ENCODE results near the gene RAD21L1. TPM values are rescaled to one million over a fixed set of nuclear protein-coding genes. Genes with fewer than 3 reads are reported as not detected.

Gene RAD21L1
- total and polyA plus RNA-seq, 2 of the 8 experiments (the other 6 are each of a cell fraction or from before 2014, with no cell fraction given): 0.06 to 0.26 TPM

DNA sequence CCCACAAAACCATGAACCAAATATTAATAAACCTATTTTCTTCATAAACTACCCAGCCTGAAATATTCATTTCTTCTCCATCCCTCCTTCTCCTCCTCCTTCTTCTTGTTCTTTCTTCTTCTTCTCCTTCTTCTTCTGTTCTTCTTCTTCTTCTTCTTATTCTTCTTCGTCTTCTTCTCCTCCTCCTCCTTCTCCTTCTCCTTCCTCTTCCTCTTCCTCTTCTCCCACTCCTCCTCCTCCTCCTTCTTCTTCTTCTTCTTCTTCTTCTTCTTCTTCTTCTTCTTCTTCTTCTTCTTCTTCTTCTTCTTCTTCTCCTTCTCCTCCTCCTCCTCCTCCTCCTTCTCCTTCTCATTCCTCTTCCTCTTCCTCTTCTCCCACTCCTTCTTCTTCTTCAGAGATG lies 36.0 kb upstream of the RAD21L1 start:
- Histone ChIP-seq H3K23ac (ENCODE audit: insufficient read length) (no peak overlapping the region), H4K8ac (ENCODE audit: extremely low read depth, insufficient read depth, low read length) (no peak overlapping the region), H3K4me2 (ENCODE audit: insufficient read depth in 1 of 2, low read depth in 2 of 2, low read length in 2 of 2) (no peak overlapping the region), H4K91ac (replicated peaks; ENCODE audit: insufficient read length, low read length) (no peak overlapping the region), H2AK5ac (ENCODE audit: low read depth, low read length) (no peak overlapping the region), H2BK20ac (ENCODE audit: low read length) (no peak overlapping the region), H3K9ac (replicated peaks in 1 of 4; ENCODE audit: extremely low read depth in 1 of 4, low read depth in 3 of 4, low read length in 3 of 4) (no peak overlapping the region), H3K27ac (ENCODE audit: low read depth, low read length) (no peak overlapping the region), H3K14ac (ENCODE audit: insufficient read length) (no peak overlapping the region), H2BK120ac (replicated peaks; ENCODE audit: low read depth, low read length) (no peak overlapping the region), H2AFZ (ENCODE audit: low read length) (no peak overlapping the region), H3K79me2 (ENCODE audit: control insufficient read depth in 1 of 2, insufficient read depth in 2 of 2, low read length in 2 of 2) (no peaks in the 10 kb centered on the region), H3K23me2 (ENCODE audit: low read depth, low read length) (peaks cover 5% of the 10 kb centered on the region; the same call in 1 of the 2 replicates), H3K27me3 (replicated peaks in 1 of 4; ENCODE audit: control insufficient read depth in 3 of 4, extremely low read depth in 1 of 4, insufficient read depth in 3 of 4, low read length in 3 of 4) (peaks cover 0 to 11% (median 8%) of the 10 kb centered on the region in 4 experiments; a peak in 5 of 7 replicates), H3K4me3 (ENCODE audit: extremely low read depth in 1 of 4, insufficient read depth in 2 of 4, low read depth in 3 of 4, low read length in 4 of 4) (no peak overlapping the region), H2BK12ac (ENCODE audit: low read depth, low read length) (no peak overlapping the region), H3K79me1 (ENCODE audit: low read depth, low read length) (peaks cover 2% of the 10 kb centered on the region; the same call in 1 of the 2 replicates), H3K9me3 (ENCODE audit: insufficient read depth in 2 of 2, low read depth in 1 of 2, low read length in 1 of 2) (no peaks in the 10 kb centered on the region), H4K5ac (ENCODE audit: insufficient read length, low read depth, low read length) (no peak overlapping the region), H3K36me3 (ENCODE audit: control insufficient read depth in 2 of 4, insufficient read depth in 4 of 4, low read length in 3 of 4) (no peaks in the 10 kb centered on the region; a peak in 1 of 8 replicates), H3K4ac (replicated peaks; ENCODE audit: insufficient read length, low read depth, low read length) (no peak overlapping the region), H3K56ac (replicated peaks; ENCODE audit: insufficient read length, low read depth, low read length) (no peak overlapping the region), H4K20me1 (replicated peaks in 1 of 2; ENCODE audit: control insufficient read depth in 1 of 2, insufficient read depth in 2 of 2, low read length in 2 of 2) (peaks cover 0 to 3% of the 10 kb centered on the region in 2 experiments), H3K18ac (ENCODE audit: extremely low read depth, low read length) (no peak overlapping the region), H2BK5ac (ENCODE audit: low read depth, low read length) (no peak overlapping the region), H3K4me1 (replicated peaks in 1 of 4; ENCODE audit: control insufficient read depth in 3 of 4, insufficient read depth in 4 of 4, low read length in 3 of 4) (peaks cover 0 to 7% (median 5%) of the 10 kb centered on the region in 4 experiments; a peak in 5 of 7 replicates), H2BK15ac (ENCODE audit: low read length) (no peak overlapping the region)
- POLR2A ChIA-PET (ENCODE audit: partially characterized antibody): no interaction called here
- FAIRE-seq (no peak), DNase-seq (ENCODE audit: low read depth in 1 of 2, low spot score in 2 of 2) (no peak)
- CTCF ChIA-PET (ENCODE audit: partially characterized antibody): interaction anchor here (0.9 to 5.0 kb wide), 2 partner anchors 21 to 217 kb away, joined by 3 to 34 read pairs; no protein-coding TSS in a partner anchor
- 56 to 86% methylated on average over 1 of the region's 1 CpG for WGBS, 2 experiments (ENCODE audit: extremely low coverage in 1 of 2, insufficient coverage in 1 of 2, insufficient read length in 1 of 2, insufficient replicate concordance in 2 of 2, low coverage in 1 of 2, low lambda C conversion rate in 2 of 2, missing lambda C conversion rate in 1 of 2)
- no peak for TF ChIP-seq SP4 (IDR thresholded peaks at IDR 0.05; ENCODE audit: low read length)
- TF ChIP-seq RNF2 (IDR thresholded peaks at IDR 0.05; ENCODE audit: borderline replicate concordance, low read depth, low read length, missing control alignments, poor library complexity, severe bottlenecking): no peak
- TF ChIP-seq, protein P1, sequence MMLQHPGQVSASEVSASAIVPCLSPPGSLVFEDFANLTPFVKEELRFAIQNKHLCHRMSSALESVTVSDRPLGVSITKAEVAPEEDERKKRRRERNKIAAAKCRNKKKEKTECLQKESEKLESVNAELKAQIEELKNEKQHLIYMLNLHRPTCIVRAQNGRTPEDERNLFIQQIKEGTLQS (IDR thresholded peaks at IDR 0.05; ENCODE audit: insufficient read depth, low read depth, low read length): no peak
- TF ChIP-seq RAD21 (IDR thresholded peaks at IDR 0.05 in 1 of 2, conservative IDR thresholded peaks at IDR 0.05 in 1 of 2; ENCODE audit: low read depth in 2 of 2, low read length in 2 of 2): no peak
- no peak for TF ChIP-seq ASH2L (IDR thresholded peaks at IDR 0.05; ENCODE audit: low read length)
- no peak for TF ChIP-seq POLR2AphosphoS5 (IDR thresholded peaks at IDR 0.05; ENCODE audit: low read depth, low read length)
- no peak for TF ChIP-seq SP2 (IDR thresholded peaks at IDR 0.05; ENCODE audit: low read length)
- TF ChIP-seq RFX5 (IDR thresholded peaks at IDR 0.05; ENCODE audit: borderline replicate concordance, low read depth, low read length): no peak
- TF ChIP-seq POU5F1 (IDR thresholded peaks at IDR 0.05; ENCODE audit: low read depth, low read length): no peak
- TF ChIP-seq, protein P2, sequence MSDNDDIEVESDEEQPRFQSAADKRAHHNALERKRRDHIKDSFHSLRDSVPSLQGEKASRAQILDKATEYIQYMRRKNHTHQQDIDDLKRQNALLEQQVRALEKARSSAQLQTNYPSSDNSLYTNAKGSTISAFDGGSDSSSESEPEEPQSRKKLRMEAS (IDR thresholded peaks at IDR 0.05): no peak
- no peak for TF ChIP-seq USF2 (IDR thresholded peaks at IDR 0.05; ENCODE audit: low read length)
- TF ChIP-seq CREB1 (IDR thresholded peaks at IDR 0.05): no peak
- no peak for TF ChIP-seq SIX5 (IDR thresholded peaks at IDR 0.05; ENCODE audit: low read depth, low read length)

Data from H1 (cell line).